ENCODE measurements around the gene MAB21L2. TPM values are rescaled to one million over a fixed set of nuclear protein-coding genes. Genes with fewer than 3 reads are reported as not detected.

The MAB21L2 gene
- total RNA-seq, 1 experiment from 2014 or later: not detected

DNA sequence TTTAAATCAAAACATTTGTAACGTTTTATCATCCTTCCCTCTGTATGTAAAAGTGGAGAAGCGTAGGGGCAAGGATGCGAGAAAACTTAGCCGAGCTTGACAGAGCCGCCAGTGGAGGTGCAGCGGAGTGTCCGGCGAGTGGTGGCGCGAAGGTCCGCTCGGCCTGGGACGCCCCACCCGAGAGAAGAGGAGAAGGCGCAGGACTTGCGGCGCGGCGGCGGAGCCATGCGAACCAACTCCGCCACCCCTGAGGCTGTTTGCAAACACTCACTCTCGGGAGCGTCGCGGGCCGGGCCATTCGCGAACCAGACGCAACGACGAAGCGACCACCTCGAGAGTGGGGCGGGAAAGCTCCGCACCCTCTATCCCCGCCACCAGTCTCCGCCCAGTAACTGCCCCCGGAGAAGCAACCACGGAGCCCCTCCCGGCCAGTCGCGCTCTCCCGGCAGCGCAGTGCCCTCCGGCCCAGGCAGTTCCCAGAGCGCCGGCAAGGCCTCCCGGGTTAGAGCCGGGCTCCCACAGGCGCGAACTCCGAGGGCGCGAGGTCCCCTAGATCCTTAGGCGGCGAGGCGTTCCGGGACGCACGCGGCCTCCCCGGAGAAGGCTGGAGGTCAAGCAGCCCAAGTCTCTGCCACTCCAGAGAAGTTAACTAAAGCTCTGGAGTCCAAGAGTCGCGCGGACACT is 2.3 kb upstream of the MAB21L2 start:
- DNase-seq: no peak
- peaks cover 3% of the 10 kb centered on the region; the same call in 1 of the 2 replicates for H3K36me3 ChIP-seq (ENCODE audit: control insufficient read depth, insufficient read depth, low read length)
- H3K9me3 Mint-ChIP-seq (ENCODE audit: unreplicated experiment): peaks cover 10% of the 10 kb centered on the region
- H3K4me1 ChIP-seq: no peaks in the 10 kb centered on the region
- H3K27me3 Mint-ChIP-seq (ENCODE audit: insufficient read depth, unreplicated experiment): no peaks in the 10 kb centered on the region
- CTCF ChIA-PET: no interaction called here
- no peak overlapping the region for H3K4me3 ChIP-seq (ENCODE audit: low read depth, low read length)
- no peak overlapping the region for H3K4me3 Mint-ChIP-seq (ENCODE audit: unreplicated experiment)
- TF ChIP-seq, protein P1, sequence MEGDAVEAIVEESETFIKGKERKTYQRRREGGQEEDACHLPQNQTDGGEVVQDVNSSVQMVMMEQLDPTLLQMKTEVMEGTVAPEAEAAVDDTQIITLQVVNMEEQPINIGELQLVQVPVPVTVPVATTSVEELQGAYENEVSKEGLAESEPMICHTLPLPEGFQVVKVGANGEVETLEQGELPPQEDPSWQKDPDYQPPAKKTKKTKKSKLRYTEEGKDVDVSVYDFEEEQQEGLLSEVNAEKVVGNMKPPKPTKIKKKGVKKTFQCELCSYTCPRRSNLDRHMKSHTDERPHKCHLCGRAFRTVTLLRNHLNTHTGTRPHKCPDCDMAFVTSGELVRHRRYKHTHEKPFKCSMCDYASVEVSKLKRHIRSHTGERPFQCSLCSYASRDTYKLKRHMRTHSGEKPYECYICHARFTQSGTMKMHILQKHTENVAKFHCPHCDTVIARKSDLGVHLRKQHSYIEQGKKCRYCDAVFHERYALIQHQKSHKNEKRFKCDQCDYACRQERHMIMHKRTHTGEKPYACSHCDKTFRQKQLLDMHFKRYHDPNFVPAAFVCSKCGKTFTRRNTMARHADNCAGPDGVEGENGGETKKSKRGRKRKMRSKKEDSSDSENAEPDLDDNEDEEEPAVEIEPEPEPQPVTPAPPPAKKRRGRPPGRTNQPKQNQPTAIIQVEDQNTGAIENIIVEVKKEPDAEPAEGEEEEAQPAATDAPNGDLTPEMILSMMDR (IDR thresholded peaks at IDR 0.05; ENCODE audit: insufficient read depth in 1 of 2, low read depth in 1 of 2, low read length in 1 of 2, severe bottlenecking in 1 of 2, unreplicated experiment in 1 of 2): no peak
- H3K27ac Mint-ChIP-seq (ENCODE audit: unreplicated experiment): no peak overlapping the region
- H3K9me3 ChIP-seq: no peaks in the 10 kb centered on the region
- no peaks in the 10 kb centered on the region for H3K27me3 ChIP-seq (replicated peaks; ENCODE audit: control insufficient read depth, insufficient read depth, low read length)
- H3K36me3 Mint-ChIP-seq (ENCODE audit: insufficient read depth, unreplicated experiment): peaks cover 18% of the 10 kb centered on the region
- no TSS peak for BruUV-seq (replicated peaks)
- intact Hi-C loops (cut with micrococcal nuclease; ENCODE audit: unreplicated experiment): no loop called here
- POLR2A ChIA-PET: no interaction called here
- peaks cover 7% of the 10 kb centered on the region for H3K4me1 Mint-ChIP-seq (ENCODE audit: low read depth, unreplicated experiment)

GRCh38 chr4:150580306-150580705 is 1.6 kb upstream of the MAB21L2 start:
- H3K9me3 Mint-ChIP-seq (ENCODE audit: unreplicated experiment): peaks cover 10% of the 10 kb centered on the region
- Histone ChIP-seq H3K27me3 (replicated peaks; ENCODE audit: control insufficient read depth, insufficient read depth, low read length) (no peaks in the 10 kb centered on the region), H3K4me3 (ENCODE audit: low read depth, low read length) (no peak overlapping the region), H3K36me3 (ENCODE audit: control insufficient read depth, insufficient read depth, low read length) (peaks cover 3% of the 10 kb centered on the region; the same call in 1 of the 2 replicates), H3K9me3 (no peaks in the 10 kb centered on the region), H3K4me1 (no peaks in the 10 kb centered on the region)
- peaks cover 19% of the 10 kb centered on the region for H3K36me3 Mint-ChIP-seq (ENCODE audit: insufficient read depth, unreplicated experiment)
- CTCF ChIA-PET: no interaction called here
- no peak for DNase-seq
- TF ChIP-seq, protein P1 (IDR thresholded peaks at IDR 0.05; ENCODE audit: insufficient read depth in 1 of 2, low read depth in 1 of 2, low read length in 1 of 2, severe bottlenecking in 1 of 2, unreplicated experiment in 1 of 2): no peak
- H3K27ac Mint-ChIP-seq (ENCODE audit: unreplicated experiment): no peak overlapping the region
- BruUV-seq (replicated peaks): no TSS peak
- no peak overlapping the region for H3K4me3 Mint-ChIP-seq (ENCODE audit: unreplicated experiment)
- intact Hi-C loops (cut with micrococcal nuclease; ENCODE audit: unreplicated experiment): no loop called here
- H3K27me3 Mint-ChIP-seq (ENCODE audit: insufficient read depth, unreplicated experiment): no peaks in the 10 kb centered on the region
- POLR2A ChIA-PET: no interaction called here
- peaks cover 1% of the 10 kb centered on the region for H3K4me1 Mint-ChIP-seq (ENCODE audit: low read depth, unreplicated experiment)

DNA sequence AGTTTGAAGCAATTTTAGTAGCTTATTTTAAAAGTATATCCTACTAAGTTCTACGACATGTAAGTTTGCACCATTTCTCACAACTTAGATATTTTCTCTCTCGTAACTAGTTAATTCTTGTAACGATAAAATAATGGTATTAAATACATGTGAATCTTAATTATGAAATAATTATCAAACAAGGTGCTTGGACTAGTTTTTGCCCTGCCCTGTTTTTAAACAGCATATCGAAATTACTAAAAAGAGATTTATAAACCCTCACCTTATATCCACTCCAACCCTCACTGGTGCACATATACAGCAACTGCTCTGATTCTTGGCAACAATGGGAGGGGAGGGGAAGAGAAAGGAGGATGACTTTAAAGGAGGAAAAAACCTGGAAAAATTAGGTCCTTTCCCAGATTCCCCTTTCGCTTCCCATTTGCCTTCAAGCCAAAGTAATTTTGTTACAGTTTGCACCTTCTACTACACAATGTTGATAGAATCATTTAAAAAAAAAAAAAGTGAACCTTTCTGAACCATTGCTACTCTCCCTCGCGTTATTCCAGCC is 820 bp upstream of the MAB21L2 start:
- Histone ChIP-seq H3K9me3 (no peaks in the 10 kb centered on the region), H3K4me3 (ENCODE audit: low read depth, low read length) (no peak overlapping the region), H3K4me1 (no peaks in the 10 kb centered on the region), H3K27me3 (replicated peaks; ENCODE audit: control insufficient read depth, insufficient read depth, low read length) (no peaks in the 10 kb centered on the region), H3K36me3 (ENCODE audit: control insufficient read depth, insufficient read depth, low read length) (peaks cover 3% of the 10 kb centered on the region; the same call in 1 of the 2 replicates)
- no peaks in the 10 kb centered on the region for H3K4me1 Mint-ChIP-seq (ENCODE audit: low read depth, unreplicated experiment)
- peaks cover 10% of the 10 kb centered on the region for H3K9me3 Mint-ChIP-seq (ENCODE audit: unreplicated experiment)
- CTCF ChIA-PET: no interaction called here
- POLR2A ChIA-PET: no interaction called here
- TF ChIP-seq, protein P1 (IDR thresholded peaks at IDR 0.05; ENCODE audit: insufficient read depth in 1 of 2, low read depth in 1 of 2, low read length in 1 of 2, severe bottlenecking in 1 of 2, unreplicated experiment in 1 of 2): no peak
- no peak for DNase-seq
- H3K27me3 Mint-ChIP-seq (ENCODE audit: insufficient read depth, unreplicated experiment): no peaks in the 10 kb centered on the region
- no TSS peak for BruUV-seq (replicated peaks)
- no peak overlapping the region for H3K4me3 Mint-ChIP-seq (ENCODE audit: unreplicated experiment)
- H3K27ac Mint-ChIP-seq (ENCODE audit: unreplicated experiment): no peak overlapping the region
- peaks cover 24% of the 10 kb centered on the region for H3K36me3 Mint-ChIP-seq (ENCODE audit: insufficient read depth, unreplicated experiment)
- intact Hi-C loops (cut with micrococcal nuclease; ENCODE audit: unreplicated experiment): no loop called here
